ENCODE measurements around the gene DLK2. TPM values are rescaled to one million over a fixed set of nuclear protein-coding genes. Genes with fewer than 3 reads are reported as not detected.

DLK2 gene
- total and polyA plus RNA-seq, 2 of the 13 experiments (the other 11 are each of a cell fraction or from before 2014, with no cell fraction given), result 1.2 to 3.8 TPM

DNA sequence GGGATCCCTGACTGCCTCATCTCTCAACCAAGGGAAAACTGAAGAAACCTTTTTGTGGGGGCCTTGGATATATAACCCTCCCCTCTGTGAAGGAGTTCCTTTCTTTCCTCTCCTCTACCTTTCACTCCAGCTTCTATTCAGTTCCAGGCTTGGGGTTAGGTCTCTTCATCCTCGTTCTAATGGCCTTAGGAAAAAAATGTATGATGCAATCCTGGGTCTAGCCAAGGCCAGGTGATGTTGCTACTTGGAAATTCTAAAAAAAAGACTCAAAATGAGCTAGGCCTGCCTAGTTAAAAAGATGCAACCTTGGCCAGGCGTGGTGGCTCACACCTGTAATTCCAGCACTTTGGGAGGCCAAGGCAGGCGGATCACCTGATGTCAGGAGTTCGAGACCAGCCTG is 20.4 kb downstream of the DLK2 start:
- ChIA-PET CTCF (ENCODE audit: low intra/inter-chr PET ratio, low total read pairs) (no interaction called here), POLR2A (interaction anchor here (0.9 to 2.6 kb wide), 6 partner anchors 11 to 195 kb away, joined by 3 to 13 read pairs (median 8); partner anchors contain the start of genes GTPBP2 and TJAP1)
- Histone ChIP-seq H3K79me2 (ENCODE audit: insufficient read depth, low read length) (no peaks in the 10 kb centered on the region), H3K36me3 (replicated peaks in 1 of 2; ENCODE audit: control insufficient read depth in 1 of 2, insufficient read depth in 2 of 2, low read length in 2 of 2) (peaks cover 3 to 11% of the 10 kb centered on the region in 2 experiments), H3K27me3 (ENCODE audit: control insufficient read depth in 1 of 2, insufficient read depth in 2 of 2, low read length in 2 of 2) (no peaks in the 10 kb centered on the region), H3K4me1 (ENCODE audit: insufficient read depth, low read length) (peaks cover 34% of the 10 kb centered on the region), H3K4me3 (replicated peaks in 1 of 3; ENCODE audit: insufficient read depth in 1 of 3, low read depth in 2 of 3, low read length in 3 of 3) (no peak overlapping the region), H2AFZ (ENCODE audit: low read length) (no peak overlapping the region), H3K27ac (ENCODE audit: extremely low read length, insufficient read depth, low read length) (no peak overlapping the region), H3K9ac (ENCODE audit: insufficient read depth, low read depth, low read length) (no peak overlapping the region), H4K20me1 (ENCODE audit: insufficient read depth, low read length) (no peaks in the 10 kb centered on the region), H3K4me2 (ENCODE audit: low read depth, low read length) (no peak overlapping the region), H3K9me3 (ENCODE audit: low read length) (no peaks in the 10 kb centered on the region)
- TF ChIP-seq ATF7 (IDR thresholded peaks at IDR 0.05) (peak; percentile 60), ATF7 (CRISPR knock-in tag; IDR thresholded peaks at IDR 0.05) (no peak), RBFOX2 (IDR thresholded peaks at IDR 0.05; ENCODE audit: low read depth, low read length) (no peak), CEBPB (IDR thresholded peaks at IDR 0.05; ENCODE audit: borderline replicate concordance, low read depth, low read length) (peak; percentile 84; the same call in 1 of the 2 replicates), ZNF546 (CRISPR knock-in tag; conservative IDR thresholded peaks at IDR 0.05) (no peak), MAFG (CRISPR knock-in tag; IDR thresholded peaks at IDR 0.05) (no peak), ARNT (IDR thresholded peaks at IDR 0.05) (no peak), ZNF616 (CRISPR knock-in tag; IDR thresholded peaks at IDR 0.05; ENCODE audit: low read depth) (no peak), SRSF4 (IDR thresholded peaks at IDR 0.05; ENCODE audit: low read depth, low read length, poor library complexity, severe bottlenecking) (no peak), SP140L (CRISPR knock-in tag; IDR thresholded peaks at IDR 0.05; ENCODE audit: borderline replicate concordance) (no peak), ZBTB38 (CRISPR knock-in tag; IDR thresholded peaks at IDR 0.05) (no peak), ZNF780A (CRISPR knock-in tag; IDR thresholded peaks at IDR 0.05) (no peak), ARNT2 (CRISPR knock-in tag; IDR thresholded peaks at IDR 0.05; ENCODE audit: low read depth) (0 out of 2 replicates have a peak, but pooled peaks have one; percentile 12), TAF1 (CRISPR knock-in tag; IDR thresholded peaks at IDR 0.05) (peak; percentile 4; the same call in 1 of the 2 replicates), ZNF484 (CRISPR knock-in tag; IDR thresholded peaks at IDR 0.05; ENCODE audit: borderline replicate concordance, low read depth) (no peak), ZNF530 (CRISPR knock-in tag; IDR thresholded peaks at IDR 0.05; ENCODE audit: low read depth) (no peak), ZFYVE20 (CRISPR knock-in tag; IDR thresholded peaks at IDR 0.05; ENCODE audit: borderline replicate concordance, low read depth) (no peak), CBX1 (IDR thresholded peaks at IDR 0.05; ENCODE audit: low read depth) (no peak), CEBPG (CRISPR knock-in tag; IDR thresholded peaks at IDR 0.05) (peak; percentile 80)
- TF ChIP-seq, protein P1, sequence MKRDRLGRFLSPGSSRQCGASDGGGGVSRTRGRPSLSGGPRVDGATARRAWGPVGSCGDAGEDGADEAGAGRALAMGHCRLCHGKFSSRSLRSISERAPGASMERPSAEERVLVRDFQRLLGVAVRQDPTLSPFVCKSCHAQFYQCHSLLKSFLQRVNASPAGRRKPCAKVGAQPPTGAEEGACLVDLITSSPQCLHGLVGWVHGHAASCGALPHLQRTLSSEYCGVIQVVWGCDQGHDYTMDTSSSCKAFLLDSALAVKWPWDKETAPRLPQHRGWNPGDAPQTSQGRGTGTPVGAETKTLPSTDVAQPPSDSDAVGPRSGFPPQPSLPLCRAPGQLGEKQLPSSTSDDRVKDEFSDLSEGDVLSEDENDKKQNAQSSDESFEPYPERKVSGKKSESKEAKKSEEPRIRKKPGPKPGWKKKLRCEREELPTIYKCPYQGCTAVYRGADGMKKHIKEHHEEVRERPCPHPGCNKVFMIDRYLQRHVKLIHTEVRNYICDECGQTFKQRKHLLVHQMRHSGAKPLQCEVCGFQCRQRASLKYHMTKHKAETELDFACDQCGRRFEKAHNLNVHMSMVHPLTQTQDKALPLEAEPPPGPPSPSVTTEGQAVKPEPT (CRISPR knock-in tag; IDR thresholded peaks at IDR 0.05; ENCODE audit: low read depth), result no peak
- TF ChIP-seq, protein P2, sequence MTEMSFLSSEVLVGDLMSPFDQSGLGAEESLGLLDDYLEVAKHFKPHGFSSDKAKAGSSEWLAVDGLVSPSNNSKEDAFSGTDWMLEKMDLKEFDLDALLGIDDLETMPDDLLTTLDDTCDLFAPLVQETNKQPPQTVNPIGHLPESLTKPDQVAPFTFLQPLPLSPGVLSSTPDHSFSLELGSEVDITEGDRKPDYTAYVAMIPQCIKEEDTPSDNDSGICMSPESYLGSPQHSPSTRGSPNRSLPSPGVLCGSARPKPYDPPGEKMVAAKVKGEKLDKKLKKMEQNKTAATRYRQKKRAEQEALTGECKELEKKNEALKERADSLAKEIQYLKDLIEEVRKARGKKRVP (CRISPR knock-in tag; IDR thresholded peaks at IDR 0.05), result peak; percentile 73 to 89; a peak in 3 of 4 replicates
- TF ChIP-seq, protein P3, sequence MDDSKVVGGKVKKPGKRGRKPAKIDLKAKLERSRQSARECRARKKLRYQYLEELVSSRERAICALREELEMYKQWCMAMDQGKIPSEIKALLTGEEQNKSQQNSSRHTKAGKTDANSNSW (CRISPR knock-in tag; IDR thresholded peaks at IDR 0.05; ENCODE audit: borderline replicate concordance), result no peak
- FAIRE-seq (no peak), DNase-seq (ENCODE audit: low spot score) (no peak), ATAC-seq (no peak)
- WGBS (ENCODE audit: low lambda C conversion rate), result 83% methylated on average over 4 of the region's 4 CpGs
- no TSS peak for BruUV-seq (replicated peaks)
- in situ Hi-C loops (cut with HindIII; ENCODE audit: extremely low pct_ligation_motif_present, low pct_unique_long_range_greater_than_20kb) (no loop called here), intact Hi-C loops (cut with micrococcal nuclease; ENCODE audit: unreplicated experiment) (loop anchor here (10.0 kb wide), 1 partner anchor 60 kb away; no protein-coding TSS in a partner anchor)
